SU-DHL-6 (cell line): ENCODE measurements around the gene C2orf72.
"Not testable (repeated sequence)": the region's sequence is repeated elsewhere in the genome, so short reads cannot be mapped to it uniquely, and the experiment has no call there.

ENCODE experiments used
- H2AFZ ChIP-seq: fragments of 200-600 bp; sonication (generic); 2 replicates; pipeline ENCODE4 v1.6.1; 2014; ENCODE audit warnings: low read depth, mild to moderate bottlenecking, moderate library complexity, mixed read lengths, antibody characterized with exemption, low read length; ENCODE audit not compliant: severe bottlenecking
- H3F3A ChIP-seq: fragments of 200-600 bp; shearing (Covaris generic); 2 replicates; pipeline ENCODE4 v1.6.0; 2016; ENCODE audit warnings: antibody characterized with exemption, mild to moderate bottlenecking; ENCODE audit not compliant: insufficient read depth
- H3K27ac ChIP-seq: fragments of 200-600 bp; sonication (generic); 2 replicates; pipeline ENCODE4 v1.5.1; 2016; ENCODE audit warnings: low read depth, mild to moderate bottlenecking, low read length, moderate library complexity, mixed read lengths
- H3K27me3 ChIP-seq: fragments of 200-600 bp; sonication (generic), shearing (Covaris generic); 2 replicates; pipeline ENCODE4 v1.6.0; 2014; ENCODE audit warnings: mild to moderate bottlenecking, low read length
- H3K36me3 ChIP-seq: fragments of 200-600 bp; sonication (generic); 2 replicates; pipeline ENCODE4 v1.6.1; 2014; ENCODE audit warnings: mild to moderate bottlenecking, low read length, mixed read lengths
- H3K4me2 ChIP-seq: fragments of 300-600, 200-600 bp; shearing (Covaris generic), sonication (generic); 2 replicates; pipeline ENCODE4 v1.6.0; 2014; ENCODE audit warnings: low read length, low read depth, mild to moderate bottlenecking; ENCODE audit not compliant: poor library complexity, severe bottlenecking
- H3K4me3 ChIP-seq: fragments of 200-600 bp; sonication (generic); 2 replicates; pipeline ENCODE4 v1.5.1; 2014; ENCODE audit warnings: antibody characterized with exemption, low read length, mild to moderate bottlenecking, mixed read lengths; ENCODE audit not compliant: insufficient read depth, poor library complexity, severe bottlenecking
- H3K79me2 ChIP-seq: fragments of 200-600 bp; sonication (generic); 2 replicates; pipeline ENCODE4 v1.6.1; 2014; ENCODE audit warnings: mild to moderate bottlenecking, low read length, moderate library complexity; ENCODE audit not compliant: insufficient read depth
- H3K9ac ChIP-seq: fragments of 200-600 bp; sonication (generic); 2 replicates; pipeline ENCODE4 v1.7.0; 2014; ENCODE audit warnings: mild to moderate bottlenecking, low read length
- H3K9me2 ChIP-seq: fragments of 200-600 bp; sonication (generic); replicated peaks from 2 replicates; pipeline ENCODE4 v1.6.1; 2014; ENCODE audit warnings: low read length; ENCODE audit not compliant: insufficient read depth
- H3K9me3 ChIP-seq: fragments of 200-600 bp; sonication (generic); 2 replicates; pipeline ENCODE4 v1.6.1; 2014; ENCODE audit warnings: low read length, mixed read lengths; ENCODE audit not compliant: insufficient read depth
- H4K20me1 ChIP-seq: fragments of 200-600 bp; sonication (generic); 2 replicates; pipeline ENCODE4 v1.6.1; 2014; ENCODE audit warnings: low read depth, mild to moderate bottlenecking, antibody characterized with exemption, low read length, moderate library complexity, mixed read lengths
- EZH2phosphoT487 ChIP-seq: fragments of 200-600 bp; sonication (generic), shearing (Covaris generic); conservative IDR thresholded peaks from 2 replicates; pipeline ENCODE4 v1.6.1; 2018; ENCODE audit warnings: mild to moderate bottlenecking, antibody characterized with exemption, low read length, moderate library complexity, mixed read lengths
- TF ChIP-seq, protein P1 (sequence below): fragments of 200-600 bp; sonication (generic); IDR thresholded peaks from one replicate; pipeline ENCODE4 v1.5.1; 2017; ENCODE audit warnings: antibody characterized with exemption, mild to moderate bottlenecking, low read length, moderate library complexity; ENCODE audit not compliant: insufficient read depth, poor library complexity, severe bottlenecking

Gene C2orf72

DNA sequence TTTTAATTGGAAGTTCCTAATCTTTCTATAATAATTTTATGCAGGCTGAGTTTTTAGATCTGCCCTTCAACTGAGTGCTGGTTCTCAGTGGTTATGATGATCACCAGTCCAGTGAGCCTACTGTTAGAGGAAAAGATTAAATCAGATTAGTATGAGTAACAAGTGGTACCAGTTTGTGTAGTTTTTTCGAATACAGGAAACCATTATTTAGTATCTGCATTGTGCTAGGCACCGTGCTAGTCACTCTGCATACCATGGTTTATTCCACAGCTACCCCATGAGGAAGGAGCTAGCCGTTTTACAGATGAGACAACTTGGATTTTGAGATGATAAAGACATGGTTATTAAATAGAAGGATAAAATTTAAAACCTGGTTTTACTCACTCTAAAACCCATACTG, 25.5 kb downstream of the C2orf72 start:
- Histone ChIP-seq H3K27me3 (no peaks in the 10 kb centered on the region), H3K36me3 (peaks cover 45% of the 10 kb centered on the region), H3K9me2 (no peaks in the 10 kb centered on the region), H3K27ac (no peak overlapping the region), H2AFZ (no peak overlapping the region), H3K4me2 (no peak overlapping the region), H3K4me3 (no peak overlapping the region), H3F3A (no peaks in the 10 kb centered on the region), H3K9ac (no peak overlapping the region), H3K9me3 (no peaks in the 10 kb centered on the region), H3K79me2 (peaks cover 39% of the 10 kb centered on the region), H4K20me1 (peaks cover 15% of the 10 kb centered on the region)
- TF ChIP-seq, protein P1, sequence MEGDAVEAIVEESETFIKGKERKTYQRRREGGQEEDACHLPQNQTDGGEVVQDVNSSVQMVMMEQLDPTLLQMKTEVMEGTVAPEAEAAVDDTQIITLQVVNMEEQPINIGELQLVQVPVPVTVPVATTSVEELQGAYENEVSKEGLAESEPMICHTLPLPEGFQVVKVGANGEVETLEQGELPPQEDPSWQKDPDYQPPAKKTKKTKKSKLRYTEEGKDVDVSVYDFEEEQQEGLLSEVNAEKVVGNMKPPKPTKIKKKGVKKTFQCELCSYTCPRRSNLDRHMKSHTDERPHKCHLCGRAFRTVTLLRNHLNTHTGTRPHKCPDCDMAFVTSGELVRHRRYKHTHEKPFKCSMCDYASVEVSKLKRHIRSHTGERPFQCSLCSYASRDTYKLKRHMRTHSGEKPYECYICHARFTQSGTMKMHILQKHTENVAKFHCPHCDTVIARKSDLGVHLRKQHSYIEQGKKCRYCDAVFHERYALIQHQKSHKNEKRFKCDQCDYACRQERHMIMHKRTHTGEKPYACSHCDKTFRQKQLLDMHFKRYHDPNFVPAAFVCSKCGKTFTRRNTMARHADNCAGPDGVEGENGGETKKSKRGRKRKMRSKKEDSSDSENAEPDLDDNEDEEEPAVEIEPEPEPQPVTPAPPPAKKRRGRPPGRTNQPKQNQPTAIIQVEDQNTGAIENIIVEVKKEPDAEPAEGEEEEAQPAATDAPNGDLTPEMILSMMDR: no peak
- no peak for TF ChIP-seq EZH2phosphoT487

DNA sequence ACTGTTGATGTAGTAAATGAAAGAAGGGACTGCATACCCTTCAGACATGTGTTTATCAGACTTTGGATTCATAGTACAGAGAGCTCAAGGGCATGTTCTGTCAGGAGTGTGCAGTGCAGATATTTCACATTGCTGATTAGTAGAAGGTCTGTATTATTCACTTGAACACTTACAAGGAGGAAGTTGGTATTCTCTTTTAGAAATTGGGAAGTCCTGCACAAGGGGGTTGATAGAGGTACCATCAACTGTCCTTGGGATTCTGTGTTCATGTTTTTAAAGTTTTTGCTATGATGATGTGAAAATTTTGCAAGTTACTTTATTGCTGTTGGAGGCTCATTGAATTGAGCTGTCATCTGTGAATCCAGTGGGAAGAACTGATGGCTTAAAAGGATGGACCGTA, 26.0 kb downstream of the C2orf72 start:
- H3K36me3 ChIP-seq: peaks cover 50% of the 10 kb centered on the region
- H3K79me2 ChIP-seq: peaks cover 33% of the 10 kb centered on the region
- no peak for TF ChIP-seq EZH2phosphoT487
- TF ChIP-seq, protein P1: no peak

DNA sequence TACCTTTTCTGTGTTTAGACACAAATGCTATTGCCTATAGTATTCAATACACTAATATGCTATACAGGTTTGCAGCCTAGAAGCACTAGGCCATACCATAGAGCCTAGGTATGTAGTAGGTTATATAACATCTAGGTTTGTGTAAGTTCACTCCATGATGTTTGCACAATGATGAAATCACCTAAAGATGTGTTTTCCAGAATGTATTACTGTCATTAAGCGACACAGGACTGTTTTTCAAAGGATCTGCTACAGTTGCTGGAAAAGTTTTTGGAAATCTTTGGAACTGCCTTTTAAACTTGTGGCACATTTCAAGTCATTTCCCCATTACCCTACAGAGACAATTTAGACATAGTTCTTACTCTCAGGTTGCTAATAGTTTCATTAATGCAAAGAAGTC, 28.6 kb downstream of the C2orf72 start:
- H3K27me3 ChIP-seq: no peaks in the 10 kb centered on the region
- H3K9me2 ChIP-seq: no peaks in the 10 kb centered on the region
- H3K27ac ChIP-seq: no peak overlapping the region
- no peak overlapping the region for H3K4me2 ChIP-seq
- no peak for TF ChIP-seq EZH2phosphoT487
- TF ChIP-seq, protein P1: no peak
- H3K4me3 ChIP-seq: no peak overlapping the region
- H3K9ac ChIP-seq: no peak overlapping the region
- H3K36me3 ChIP-seq: peaks cover 68% of the 10 kb centered on the region
- no peaks in the 10 kb centered on the region; the same call in 1 of the 2 replicates for H4K20me1 ChIP-seq
- no peaks in the 10 kb centered on the region for H3K9me3 ChIP-seq
- H3F3A ChIP-seq: peaks cover 3% of the 10 kb centered on the region; the same call in 1 of the 2 replicates
- H3K79me2 ChIP-seq: peaks cover 7% of the 10 kb centered on the region; the same call in 1 of the 2 replicates
- H2AFZ ChIP-seq: no peak overlapping the region

More for the DNA sequence above, 26.0 kb downstream of the C2orf72 start:
- Histone ChIP-seq H3K9me3 (no peaks in the 10 kb centered on the region), H3K9me2 (no peaks in the 10 kb centered on the region), H3F3A (no peaks in the 10 kb centered on the region), H2AFZ (no peak overlapping the region), H3K27ac (no peak overlapping the region), H3K9ac (no peak overlapping the region), H4K20me1 (peaks cover 9% of the 10 kb centered on the region; the same call in 1 of the 2 replicates), H3K27me3 (no peaks in the 10 kb centered on the region), H3K4me3 (no peak overlapping the region), H3K4me2 (no peak overlapping the region)

DNA sequence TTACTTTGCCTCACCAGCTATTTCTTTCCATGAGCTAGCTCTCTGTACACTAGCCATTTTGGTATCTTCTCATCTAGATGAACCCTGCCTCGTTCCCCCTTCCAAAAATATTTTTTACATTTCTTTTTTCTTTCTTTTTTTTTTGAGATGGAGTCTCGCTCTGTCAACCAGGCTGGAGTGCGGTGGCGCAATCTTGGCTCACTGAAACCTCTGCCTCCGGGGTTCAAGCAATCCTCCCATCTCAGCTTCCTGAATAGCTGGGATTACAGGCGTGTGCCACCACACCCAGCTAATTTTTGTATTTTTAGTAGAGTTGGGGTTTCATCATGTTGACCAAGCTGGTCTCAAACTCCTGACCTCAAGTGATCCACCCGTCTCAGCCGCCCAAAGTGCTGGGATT, 30.2 kb downstream of the C2orf72 start:
- not testable (repeated sequence) for H4K20me1 ChIP-seq, H3K27ac ChIP-seq, H3K4me2 ChIP-seq, H3K4me3 ChIP-seq, H3K9me2 ChIP-seq, H3K9ac ChIP-seq, H2AFZ ChIP-seq, H3K79me2 ChIP-seq, H3F3A ChIP-seq, H3K9me3 ChIP-seq, H3K27me3 ChIP-seq
- peaks cover 70% of the 10 kb centered on the region for H3K36me3 ChIP-seq
